Heart left ventricle (tissue), 13 donors: ENCODE results near the gene SCN1B.

ENCODE experiments used
- POLR2A ChIP-seq, 2 donors: fragments of 450-650 bp; IDR thresholded peaks; one replicate each; pipeline ENCODE4 v1.6.1; 2017; ENCODE audit warnings: antibody characterized with exemption in 2 of 2, mild to moderate bottlenecking in 2 of 2, moderate library complexity in 2 of 2
- TF ChIP-seq, protein P1 (sequence below), 12 donors: fragments of 200-600 bp; sonication (generic) in 4 of 12; IDR thresholded peaks; one replicate each; pipeline versions ENCODE4 v1.5.0 to v1.8.0; 2018 to 2022; ENCODE audit warnings: antibody characterized with exemption in 12 of 12, mild to moderate bottlenecking in 5 of 12
- donor health status: ischemic (EF 13 %, LVEDD 7.1; RV severe dilation, severe dysfunction).
- donor health status: DM: no; HTN: yes; CAD: no.
- donor health status: DM: no; HTN: no; CAD: no.
- donor health status: ischemic (EF 25% LVEDD 6.9; RV normal size, moderate dysfunction).
- donor health status: ischemic (EF 25% LVEDD 5.7; RV mildly dilated, moderate dysfunction).
- donor health status: ischemic (EF 35%, LVEDD 5.7; RV mildly dilated, moderate dysfunction).
- donor health status: nonischemic (EF 11% LVEDD 7.7; RV severe dilation, severe dysfunction).
- donor health status: DM: yes; HTN: yes; CAD: no.
- donor health status: PGD.
- donor health status: ischemic (EF 29% LVEDD 5.4; RV normal size, mild dysfunction).
- donor health status: nonischemic (EF 23%, LVEDD 6.1; RV moderate dilation, normal function).

DNA sequence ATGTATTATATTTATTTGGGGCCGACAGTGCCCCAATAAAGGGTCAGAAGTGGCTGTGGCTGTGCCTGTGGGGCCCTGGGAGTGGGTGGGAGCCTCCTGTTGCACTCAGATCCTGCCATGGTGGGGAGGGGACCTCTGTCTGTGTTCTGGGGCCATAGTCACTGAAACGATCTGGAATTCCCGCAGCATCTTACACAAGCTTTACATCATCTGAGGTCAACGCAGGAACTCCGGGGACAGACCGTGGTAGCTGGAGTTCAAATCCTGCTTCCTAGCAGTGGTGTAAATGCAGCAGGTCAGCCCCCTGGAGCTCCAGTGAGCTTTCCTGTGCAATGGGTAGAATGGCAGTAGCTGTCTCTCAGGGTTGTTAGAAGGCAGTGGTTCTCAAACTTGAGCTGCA, 3.9 kb upstream of the SCN1B start:
- TF ChIP-seq, protein P1, sequence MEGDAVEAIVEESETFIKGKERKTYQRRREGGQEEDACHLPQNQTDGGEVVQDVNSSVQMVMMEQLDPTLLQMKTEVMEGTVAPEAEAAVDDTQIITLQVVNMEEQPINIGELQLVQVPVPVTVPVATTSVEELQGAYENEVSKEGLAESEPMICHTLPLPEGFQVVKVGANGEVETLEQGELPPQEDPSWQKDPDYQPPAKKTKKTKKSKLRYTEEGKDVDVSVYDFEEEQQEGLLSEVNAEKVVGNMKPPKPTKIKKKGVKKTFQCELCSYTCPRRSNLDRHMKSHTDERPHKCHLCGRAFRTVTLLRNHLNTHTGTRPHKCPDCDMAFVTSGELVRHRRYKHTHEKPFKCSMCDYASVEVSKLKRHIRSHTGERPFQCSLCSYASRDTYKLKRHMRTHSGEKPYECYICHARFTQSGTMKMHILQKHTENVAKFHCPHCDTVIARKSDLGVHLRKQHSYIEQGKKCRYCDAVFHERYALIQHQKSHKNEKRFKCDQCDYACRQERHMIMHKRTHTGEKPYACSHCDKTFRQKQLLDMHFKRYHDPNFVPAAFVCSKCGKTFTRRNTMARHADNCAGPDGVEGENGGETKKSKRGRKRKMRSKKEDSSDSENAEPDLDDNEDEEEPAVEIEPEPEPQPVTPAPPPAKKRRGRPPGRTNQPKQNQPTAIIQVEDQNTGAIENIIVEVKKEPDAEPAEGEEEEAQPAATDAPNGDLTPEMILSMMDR (IDR thresholded peaks at IDR 0.05), result no peak
- no peak for TF ChIP-seq POLR2A (IDR thresholded peaks at IDR 0.05)
